Ectodermal cell (in vitro differentiated cells): ENCODE results near the gene FLT3.

ENCODE experiments used
- H3K27ac ChIP-seq: 2 replicates; pipeline ENCODE4 v1.7.0; 2013; ENCODE audit warnings: mild to moderate bottlenecking, low read depth, low read length; ENCODE audit not compliant: insufficient read depth, poor library complexity, severe bottlenecking
- H3K27me3 ChIP-seq: 2 replicates; pipeline ENCODE4 v1.7.0; 2013; ENCODE audit warnings: mild to moderate bottlenecking, low read length; ENCODE audit not compliant: insufficient read depth, control insufficient read depth, poor library complexity, severe bottlenecking
- H3K36me3 ChIP-seq: one replicate; pipeline ENCODE4 v1.7.0; 2013; ENCODE audit warnings: low read length; ENCODE audit not compliant: control insufficient read depth, insufficient read depth
- H3K4me1 ChIP-seq: one replicate; pipeline ENCODE4 v1.7.0; 2013; ENCODE audit warnings: low read length; ENCODE audit not compliant: control insufficient read depth, insufficient read depth
- H3K4me3 ChIP-seq: 2 replicates; pipeline ENCODE4 v1.7.0; 2013; ENCODE audit warnings: low read depth, low read length, control low read depth; ENCODE audit not compliant: insufficient read depth
- H3K9me3 ChIP-seq: 2 replicates; pipeline ENCODE4 v1.7.0; 2013; ENCODE audit warnings: mild to moderate bottlenecking, low read length, moderate library complexity; ENCODE audit not compliant: control insufficient read depth
- WGBS, 2 experiments: methylation state at CpG; one replicate each; pipeline ENCODE4 v1.1.7; 2013; ENCODE audit warnings: missing lambda C conversion rate in 2 of 2; 5-methylcytosine and 5-hydroxymethylcytosine counted together

The FLT3 gene

DNA sequence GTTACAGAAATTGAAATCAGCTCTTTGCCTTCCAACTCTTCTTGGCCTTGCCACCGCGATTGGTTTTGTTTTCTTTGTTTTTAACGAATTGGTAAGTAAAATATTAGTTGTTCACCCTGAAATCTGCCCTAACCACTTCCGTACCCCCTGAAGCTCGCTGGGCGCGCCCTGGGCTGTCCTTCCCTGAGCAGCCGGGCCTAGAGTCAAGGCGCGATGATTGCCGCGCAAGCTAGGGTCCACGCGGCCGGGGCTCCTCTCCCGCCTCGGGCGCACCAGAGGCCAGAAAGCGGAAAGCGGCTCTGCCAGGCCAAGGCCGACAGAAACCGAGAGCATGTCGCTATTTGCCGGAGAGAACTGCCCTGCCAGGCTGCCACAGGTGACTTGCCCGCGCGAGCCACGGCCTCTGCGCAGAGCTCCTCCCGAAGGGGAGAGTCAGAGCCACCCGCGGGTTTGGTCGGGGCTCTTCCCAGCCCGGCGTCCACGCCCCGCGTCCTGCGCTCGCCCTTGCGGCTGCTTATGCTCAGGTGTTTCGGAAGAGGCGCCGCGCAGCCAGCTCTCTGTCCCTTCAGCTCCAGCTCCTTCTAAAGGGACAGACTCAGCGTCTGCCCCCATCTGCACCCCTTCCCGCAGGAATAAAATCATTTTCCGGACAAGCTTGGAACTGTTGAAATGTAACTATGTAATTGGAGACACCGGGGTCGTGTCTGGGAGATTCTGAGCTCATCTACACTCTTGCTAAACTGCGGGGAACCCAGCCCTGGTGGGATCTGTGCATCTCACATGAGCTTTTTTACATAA lies 124.6 kb downstream of the FLT3 start:
- H3K4me3 ChIP-seq = no peak overlapping the region
- 4 to 5% methylated on average over 51 of the region's 51 CpGs for WGBS, 2 experiments
- no peak overlapping the region for H3K27ac ChIP-seq
- peaks cover 23% of the 10 kb centered on the region for H3K4me1 ChIP-seq
- H3K9me3 ChIP-seq = no peaks in the 10 kb centered on the region
- no peaks in the 10 kb centered on the region for H3K36me3 ChIP-seq
- H3K27me3 ChIP-seq = peaks cover 100% of the 10 kb centered on the region

DNA sequence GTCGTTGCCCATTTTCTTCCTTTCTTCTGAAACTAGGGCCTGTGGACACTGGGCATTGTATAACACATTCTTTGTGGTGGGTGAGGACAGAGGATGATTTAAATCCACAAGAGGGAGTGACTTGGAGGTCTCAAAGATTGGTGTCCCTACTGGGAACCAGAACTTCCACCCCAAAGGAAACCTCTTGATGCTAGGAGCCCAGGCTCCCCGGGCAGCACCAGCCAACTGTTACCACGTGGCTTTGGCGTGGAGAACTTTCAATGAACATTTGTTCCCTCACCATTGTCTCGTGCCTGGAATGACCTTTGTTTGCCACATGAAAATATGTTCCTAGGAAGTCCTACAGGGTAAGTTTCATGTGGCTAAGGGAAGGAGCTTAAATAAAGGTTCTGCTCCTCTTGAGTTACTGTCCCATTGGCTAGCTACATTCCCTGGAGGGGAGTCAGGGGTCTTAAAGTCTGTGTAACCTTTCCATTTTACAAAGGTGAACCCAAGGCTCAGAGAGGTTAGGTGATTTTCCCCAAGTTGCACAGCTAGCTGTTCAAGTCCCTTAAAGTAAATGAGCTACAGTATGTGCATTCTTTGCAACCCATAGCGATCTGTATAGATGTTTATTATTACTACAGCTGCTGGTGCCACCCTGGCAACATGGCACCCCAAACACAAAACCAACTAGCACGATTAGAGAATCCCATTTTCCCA lies 126.3 kb downstream of the FLT3 start:
- H3K4me1 ChIP-seq = peaks cover 31% of the 10 kb centered on the region
- no peaks in the 10 kb centered on the region for H3K36me3 ChIP-seq
- H3K9me3 ChIP-seq = no peaks in the 10 kb centered on the region
- no peak overlapping the region for H3K27ac ChIP-seq
- WGBS, 2 experiments = 21 to 22% methylated on average over 7 of the region's 7 CpGs
- H3K4me3 ChIP-seq = no peak overlapping the region
- H3K27me3 ChIP-seq = peaks cover 100% of the 10 kb centered on the region

DNA sequence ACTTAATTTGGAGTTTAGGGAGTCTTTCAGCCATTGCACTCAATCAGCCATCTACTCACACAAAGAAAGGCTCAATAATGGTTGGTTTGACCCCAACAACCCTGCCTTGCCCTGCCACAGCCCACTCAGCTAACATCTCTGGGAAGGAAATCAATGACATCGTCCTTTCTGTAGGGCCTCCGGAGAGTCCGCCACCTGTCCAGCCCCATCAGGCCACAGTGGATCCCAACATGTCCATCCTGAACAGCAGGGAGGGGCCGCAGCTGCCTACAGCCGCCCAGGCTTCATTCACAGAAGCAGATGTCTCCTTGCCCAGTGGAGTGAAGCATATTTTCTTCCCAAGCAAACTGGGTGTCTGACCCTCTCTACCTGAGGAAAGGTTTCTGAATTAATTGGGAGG lies 127.1 kb downstream of the FLT3 start:
- Histone ChIP-seq H3K36me3 (no peaks in the 10 kb centered on the region), H3K4me1 (peaks cover 33% of the 10 kb centered on the region), H3K27ac (no peak overlapping the region), H3K9me3 (no peaks in the 10 kb centered on the region), H3K27me3 (peaks cover 100% of the 10 kb centered on the region), H3K4me3 (no peak overlapping the region)
- WGBS, 2 experiments = 37 to 44% methylated on average over 5 of the region's 5 CpGs

DNA sequence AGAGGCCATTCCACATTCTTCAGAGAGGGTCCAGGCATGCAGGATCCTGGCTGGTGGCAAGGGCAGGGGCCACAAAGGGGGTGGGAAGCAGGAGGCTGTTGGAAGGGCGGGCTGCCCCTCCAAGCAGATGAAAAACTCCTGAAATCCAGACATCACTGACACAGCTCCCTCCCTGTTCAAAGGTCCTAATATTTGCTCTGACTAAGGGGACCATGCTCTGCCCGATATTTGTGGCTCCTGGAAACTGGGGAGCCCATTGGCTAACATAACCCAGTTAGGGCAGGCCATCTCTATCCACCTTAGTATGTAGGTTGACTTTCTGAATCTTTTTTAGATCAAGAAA lies 127.9 kb downstream of the FLT3 start:
- Histone ChIP-seq H3K27me3 (peaks cover 100% of the 10 kb centered on the region), H3K4me3 (no peak overlapping the region), H3K27ac (no peak overlapping the region), H3K36me3 (no peaks in the 10 kb centered on the region), H3K9me3 (no peaks in the 10 kb centered on the region), H3K4me1 (peaks cover 33% of the 10 kb centered on the region)
- WGBS, 2 experiments = 40 to 46% methylated on average over 2 of the region's 2 CpGs

DNA sequence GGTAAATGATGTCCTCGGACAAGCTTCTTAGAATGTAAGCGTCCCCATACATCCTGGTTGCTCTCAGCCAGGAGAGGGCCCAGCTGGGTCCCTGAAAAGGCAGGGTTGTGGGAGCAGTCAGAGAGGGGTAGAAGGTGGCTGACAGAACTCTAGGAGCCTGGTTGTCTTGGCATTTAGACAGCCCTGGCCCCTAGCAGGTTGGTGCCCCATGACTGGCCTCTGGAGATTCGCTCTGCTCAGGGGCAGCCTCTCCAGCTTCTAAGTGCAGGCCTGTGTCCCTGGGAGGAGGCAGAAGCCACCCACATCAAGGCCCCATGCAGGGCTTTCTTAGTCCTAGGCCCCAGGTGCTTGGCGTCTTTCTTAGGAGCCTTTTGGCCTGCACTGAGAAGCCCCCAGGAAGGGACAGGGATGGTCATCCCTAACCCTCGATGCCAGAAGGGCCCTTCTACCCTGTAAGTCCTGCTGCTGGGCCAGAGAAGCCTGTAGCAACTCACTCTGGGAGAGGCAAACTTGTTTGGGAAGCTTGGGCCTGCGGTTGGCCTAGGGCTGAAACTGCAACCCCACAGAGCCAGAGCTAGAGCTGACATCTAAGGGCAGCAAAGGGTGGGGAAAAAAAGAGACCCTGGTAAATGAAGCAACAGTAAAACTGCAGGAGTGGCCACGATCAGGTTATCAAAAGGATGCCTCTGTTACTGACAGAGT lies 128.4 kb downstream of the FLT3 start:
- H3K4me1 ChIP-seq = peaks cover 33% of the 10 kb centered on the region
- H3K36me3 ChIP-seq = no peaks in the 10 kb centered on the region
- H3K4me3 ChIP-seq = no peak overlapping the region
- no peak overlapping the region for H3K27ac ChIP-seq
- peaks cover 100% of the 10 kb centered on the region for H3K27me3 ChIP-seq
- no peaks in the 10 kb centered on the region for H3K9me3 ChIP-seq
- WGBS, 2 experiments = 19 to 23% methylated on average over 7 of the region's 7 CpGs

DNA sequence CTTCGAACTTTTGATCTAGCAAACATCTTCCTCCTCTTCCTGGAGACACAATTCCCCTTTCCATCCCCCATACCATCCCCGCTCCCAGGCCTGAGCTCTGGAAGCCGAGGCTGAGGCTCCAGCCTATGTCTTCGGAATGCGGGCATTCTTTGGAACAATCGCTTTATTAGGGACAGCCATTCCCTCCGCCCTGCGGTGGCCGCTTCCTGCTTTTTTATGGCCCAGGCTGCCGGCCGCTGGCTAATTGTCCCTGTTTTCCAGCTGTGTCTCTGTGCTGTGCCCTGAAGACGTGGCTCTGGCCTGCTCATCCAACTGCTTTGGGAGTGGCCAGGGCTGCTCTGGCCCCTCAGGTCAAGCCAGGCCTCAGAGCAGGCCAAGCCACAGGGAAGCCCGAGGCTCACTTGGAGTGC lies 129.1 kb downstream of the FLT3 start:
- H3K27ac ChIP-seq = no peak overlapping the region
- peaks cover 100% of the 10 kb centered on the region for H3K27me3 ChIP-seq
- no peak overlapping the region for H3K4me3 ChIP-seq
- H3K4me1 ChIP-seq = peaks cover 37% of the 10 kb centered on the region
- H3K9me3 ChIP-seq = no peaks in the 10 kb centered on the region
- no peaks in the 10 kb centered on the region for H3K36me3 ChIP-seq
- 0 to 1% methylated on average over 13 of the region's 13 CpGs for WGBS, 2 experiments

DNA sequence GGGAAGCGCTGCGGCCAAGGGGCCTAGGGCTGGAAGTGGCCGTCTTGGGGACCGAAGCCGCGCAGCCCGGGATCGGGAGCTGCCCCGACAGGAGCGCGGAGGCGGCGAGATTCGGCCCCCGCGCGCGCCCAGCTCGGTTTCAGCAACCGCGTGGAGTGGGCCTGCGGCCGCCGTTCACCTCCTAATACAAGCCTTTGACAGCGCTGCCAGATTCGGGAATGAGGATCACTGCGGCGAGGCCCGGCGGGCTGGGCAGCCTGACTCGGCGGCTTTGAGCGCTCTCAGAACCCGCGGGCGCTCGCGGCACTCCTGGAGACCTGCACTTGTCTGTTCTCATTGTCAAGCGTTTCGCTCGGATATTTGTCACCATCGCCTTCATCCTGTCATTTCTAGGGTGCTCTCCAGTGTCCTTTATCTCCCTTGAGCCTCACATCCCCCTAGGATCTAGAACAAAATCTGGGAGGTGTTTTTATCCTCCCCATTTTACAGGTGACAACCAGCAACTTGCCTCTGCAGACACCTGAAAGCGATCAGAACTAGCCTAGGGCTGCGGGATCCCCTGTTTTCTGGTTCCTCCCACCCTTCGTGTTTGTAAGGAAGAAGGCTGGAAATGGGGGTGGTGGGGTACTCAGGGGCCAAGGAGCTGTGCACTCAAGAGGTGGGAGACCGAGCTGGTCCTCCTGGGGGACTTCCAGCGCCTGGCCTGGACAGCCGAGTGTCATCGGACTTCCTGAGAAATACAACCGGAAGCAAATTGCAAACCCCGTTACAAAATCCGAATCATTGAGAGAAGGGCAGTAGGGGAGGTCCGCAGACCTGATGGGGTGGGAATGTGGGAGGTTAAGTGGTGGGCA lies 129.8 kb downstream of the FLT3 start:
- Histone ChIP-seq H3K4me3 (no peak overlapping the region), H3K9me3 (no peaks in the 10 kb centered on the region), H3K27me3 (peaks cover 100% of the 10 kb centered on the region), H3K4me1 (peaks cover 44% of the 10 kb centered on the region), H3K27ac (no peak overlapping the region), H3K36me3 (no peaks in the 10 kb centered on the region)
- WGBS, 2 experiments = 3 to 4% methylated on average over 52 to 53 of the region's 53 CpGs

DNA sequence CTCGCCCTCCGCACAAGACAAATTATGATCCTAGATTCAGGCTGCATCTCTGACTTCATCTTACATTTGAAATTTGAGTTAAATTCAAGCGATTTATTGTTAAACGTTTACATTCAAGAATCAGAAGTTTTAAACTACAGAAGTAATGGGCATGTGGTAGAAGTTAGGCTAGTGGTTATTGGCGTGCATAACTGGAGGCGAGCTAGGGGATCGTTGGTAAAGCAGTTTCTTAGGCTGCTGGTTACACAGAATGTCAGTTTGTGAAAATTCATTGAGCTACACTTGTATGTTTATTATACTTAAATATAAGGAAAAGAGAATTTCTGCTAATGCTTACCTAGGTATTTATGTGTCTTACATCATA lies 130.5 kb downstream of the FLT3 start:
- H3K4me3 ChIP-seq = no peak overlapping the region
- H3K27ac ChIP-seq = no peak overlapping the region
- H3K9me3 ChIP-seq = no peaks in the 10 kb centered on the region
- 9 to 12% methylated on average over 7 of the region's 7 CpGs for WGBS, 2 experiments
- H3K36me3 ChIP-seq = no peaks in the 10 kb centered on the region
- peaks cover 100% of the 10 kb centered on the region for H3K27me3 ChIP-seq
- peaks cover 45% of the 10 kb centered on the region for H3K4me1 ChIP-seq

DNA sequence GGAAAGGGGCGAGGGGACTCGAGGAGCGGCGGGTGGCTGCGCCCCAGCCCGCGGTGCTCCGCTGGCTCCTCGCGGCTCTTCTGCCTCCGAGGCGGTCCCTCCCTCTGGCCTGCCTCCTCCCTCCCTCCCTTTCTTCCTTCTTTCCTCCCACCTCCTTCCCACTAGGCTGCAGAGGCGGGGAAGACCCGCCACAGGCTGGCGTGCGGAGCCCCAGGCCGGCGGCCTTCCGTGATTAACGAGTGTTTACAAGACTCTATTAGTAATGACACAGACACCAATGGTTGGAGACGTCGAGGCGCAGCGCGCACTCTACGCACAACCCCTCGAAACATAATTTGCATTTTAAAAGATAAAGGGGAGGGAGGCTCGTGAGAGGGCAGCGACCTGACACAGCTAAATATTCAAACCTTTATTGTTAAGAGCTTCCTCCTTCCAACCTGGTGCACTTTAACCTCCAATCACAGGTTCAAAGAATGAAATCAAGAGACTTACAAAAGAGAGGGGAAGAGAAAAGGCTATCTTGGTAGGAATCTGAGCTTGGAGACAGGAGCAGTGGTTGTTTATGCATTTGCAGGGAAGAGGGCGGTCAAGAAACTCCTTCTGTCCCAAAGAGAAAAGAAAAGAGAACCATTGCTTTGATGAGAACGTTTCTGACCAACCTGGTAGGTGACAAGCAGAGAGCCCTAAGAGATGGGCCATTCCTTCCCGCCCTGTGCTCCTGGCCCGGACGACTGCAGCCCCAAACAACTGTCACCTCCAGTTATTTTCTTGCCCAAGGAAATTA lies 131.1 kb downstream of the FLT3 start, which contains the start of gene CDX2:
Gene CDX2 (minus strand): TSS at position 234 of the 784 bp plus-strand sequence. CDS start 309 bp downstream, outside the sequence.
- Histone ChIP-seq H3K9me3 (no peaks in the 10 kb centered on the region), H3K4me1 (peaks cover 45% of the 10 kb centered on the region), H3K4me3 (peak within 1 kb of the TSS; percentile 22), H3K27me3 (peaks cover 100% of the 10 kb centered on the region), H3K27ac (no peak within 1 kb of the TSS), H3K36me3 (no peaks in the 10 kb centered on the region)
- 1% methylated on average over 34 of the region's 34 CpGs for WGBS, 2 experiments
